Activated gamma-delta T cell treated with Interleukin-2 at 50 U/mL for 16 hours (primary cell): Measurements from ENCODE around the gene SUDS3.

ENCODE experiments used
- DNase-seq: peaks from one replicate; pipeline ENCODE4 v3.0.0-alpha.2; 2020

The SUDS3 gene

GRCh38 chr12:118459110-118459509, 82.8 kb downstream of the SUDS3 start:
- DNase-seq: no peak

- DNase-seq: no peak
Measured at GRCh38 chr12:118463677-118464076, 87.3 kb downstream of the SUDS3 start.

GRCh38 chr12:118465706-118466105, 89.4 kb downstream of the SUDS3 start:
- no peak for DNase-seq
